Stimulated activated CD4-positive, alpha-beta T cell treated with anti-CD3 and anti-CD28 coated beads, Interleukin-4, amount 100 ng/mL, for 1 hour (primary cell): ENCODE data around the gene LGR5.

ENCODE experiments used
- DNase-seq: peaks from one replicate; pipeline ENCODE4 v3.0.0-alpha.2; 2020

Gene LGR5

GRCh38 chr12:71601546-71601945 lies 161.9 kb downstream of the LGR5 start:
- no peak for DNase-seq

GRCh38 chr12:71602761-71603577 lies 163.4 kb downstream of the LGR5 start:
- DNase-seq: no peak

DNA sequence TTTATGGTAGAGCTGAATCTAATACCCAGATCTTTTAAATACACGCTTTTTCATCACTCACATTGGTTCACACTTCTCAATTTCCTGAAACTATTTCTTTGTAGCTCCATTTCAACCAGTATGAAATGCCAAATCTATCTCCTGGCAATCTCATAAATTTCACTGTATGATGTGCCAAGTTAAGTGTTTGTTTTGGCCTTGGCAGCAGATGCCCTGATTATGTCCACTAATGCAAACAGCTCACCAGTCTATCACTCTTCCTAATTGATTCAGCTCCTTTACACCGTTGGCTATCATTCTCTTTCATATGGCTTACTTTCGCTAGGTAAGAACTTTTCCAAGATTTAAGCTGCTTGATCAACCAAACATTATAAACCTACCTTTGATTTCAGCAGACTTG lies 165.4 kb downstream of the LGR5 start:
- DNase-seq: no peak

DNA sequence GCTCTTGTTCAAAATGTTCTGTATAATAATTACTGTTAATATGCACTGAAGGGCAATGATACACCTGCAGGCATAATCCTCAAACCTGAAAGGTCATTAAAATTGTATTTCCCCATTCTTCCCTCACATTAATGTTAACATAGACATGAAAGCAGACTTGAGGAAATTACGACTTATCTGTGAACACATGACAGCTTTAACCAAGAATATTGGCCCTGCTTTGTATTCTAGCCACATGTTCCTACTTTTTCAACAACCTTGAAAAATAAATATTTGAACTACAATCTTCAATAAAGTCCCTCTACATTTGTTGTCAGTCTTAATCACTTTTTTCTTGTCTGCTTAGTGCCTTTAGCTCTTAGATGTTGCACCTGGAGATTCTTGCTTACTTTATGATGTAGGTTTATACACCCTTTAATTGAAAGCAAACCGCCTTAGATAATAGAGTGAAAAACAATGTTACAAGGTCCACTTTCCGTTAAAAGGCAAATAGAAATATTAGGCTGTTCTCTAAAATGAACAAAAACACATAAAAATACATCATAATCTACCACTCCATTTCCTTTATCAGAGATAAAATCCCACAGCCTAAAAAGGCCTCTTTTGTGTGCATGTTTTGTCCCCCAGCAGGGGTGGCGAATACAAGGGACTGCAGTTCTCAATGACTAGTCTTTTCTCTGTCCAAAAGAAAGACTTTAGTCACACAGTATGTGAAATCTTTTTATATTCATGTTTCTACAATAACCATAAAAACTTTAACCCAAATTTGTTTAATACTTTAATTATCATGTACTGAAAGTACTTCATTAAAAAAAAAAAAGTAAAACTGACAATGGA lies 168.1 kb downstream of the LGR5 start:
- DNase-seq: no peak

GRCh38 chr12:71610031-71610795 lies 170.6 kb downstream of the LGR5 start:
- DNase-seq: no peak

GRCh38 chr12:71621938-71622337 lies 182.3 kb downstream of the LGR5 start:
- no peak for DNase-seq

- no peak for DNase-seq
Observed at GRCh38 chr12:71625476-71625875, 185.9 kb downstream of the LGR5 start.

DNA sequence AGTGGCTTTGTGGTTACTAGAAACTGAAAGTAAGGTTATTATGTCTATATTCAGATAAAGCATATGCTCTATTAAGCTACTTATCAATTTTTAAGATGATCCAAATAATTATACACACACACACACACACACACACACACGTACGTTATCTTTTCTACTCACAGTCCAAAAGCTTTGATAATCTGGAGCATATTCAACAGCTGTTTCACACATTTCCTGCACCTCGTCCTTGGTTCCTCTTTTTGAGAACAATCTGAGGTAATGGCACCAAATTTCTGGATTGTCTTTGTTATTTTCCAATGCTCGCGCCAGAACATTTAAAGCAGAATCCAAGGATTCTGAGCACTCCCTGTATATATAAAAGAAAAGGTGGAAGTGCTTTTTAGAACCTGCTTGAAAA lies 186.5 kb downstream of the LGR5 start:
- DNase-seq: no peak

GRCh38 chr12:71626768-71627167 lies 187.2 kb downstream of the LGR5 start:
- no peak for DNase-seq

- DNase-seq: no peak
Observed at GRCh38 chr12:71627438-71628002, 187.9 kb downstream of the LGR5 start.
